Measurements from ENCODE around the gene CLTCL1. TPM values are rescaled to one million over a fixed set of nuclear protein-coding genes. Genes with fewer than 3 reads are reported as not detected.

CLTCL1 gene
- total RNA-seq (10 to 100 TPM in 7 of 9 donors, 1 to 10 TPM in 2; 7.6 to 20.9 (median 10.4) TPM), polyA plus RNA-seq (1 to 10 TPM; 4.6 to 9.3 TPM)
- long read RNA-seq, donor 1, full-length matches to known transcripts: 5 of 6 reads
- long read RNA-seq, donor 1, partial matches to known transcripts: 0 of 6 reads
- long read RNA-seq, donor 1, other reads (novel, unspliced or antisense): 1 of 6 reads
- long read RNA-seq, donor 2, full-length matches to known transcripts: 4 of 18 reads
- long read RNA-seq, donor 2, partial matches to known transcripts: 4 of 18 reads
- long read RNA-seq, donor 2, other reads (novel, unspliced or antisense): 10 of 18 reads
- long read RNA-seq, donor 3, full-length matches to known transcripts: 1 of 7 reads
- long read RNA-seq, donor 3, partial matches to known transcripts: 0 of 7 reads
- long read RNA-seq, donor 3, other reads (novel, unspliced or antisense): 6 of 7 reads

DNA sequence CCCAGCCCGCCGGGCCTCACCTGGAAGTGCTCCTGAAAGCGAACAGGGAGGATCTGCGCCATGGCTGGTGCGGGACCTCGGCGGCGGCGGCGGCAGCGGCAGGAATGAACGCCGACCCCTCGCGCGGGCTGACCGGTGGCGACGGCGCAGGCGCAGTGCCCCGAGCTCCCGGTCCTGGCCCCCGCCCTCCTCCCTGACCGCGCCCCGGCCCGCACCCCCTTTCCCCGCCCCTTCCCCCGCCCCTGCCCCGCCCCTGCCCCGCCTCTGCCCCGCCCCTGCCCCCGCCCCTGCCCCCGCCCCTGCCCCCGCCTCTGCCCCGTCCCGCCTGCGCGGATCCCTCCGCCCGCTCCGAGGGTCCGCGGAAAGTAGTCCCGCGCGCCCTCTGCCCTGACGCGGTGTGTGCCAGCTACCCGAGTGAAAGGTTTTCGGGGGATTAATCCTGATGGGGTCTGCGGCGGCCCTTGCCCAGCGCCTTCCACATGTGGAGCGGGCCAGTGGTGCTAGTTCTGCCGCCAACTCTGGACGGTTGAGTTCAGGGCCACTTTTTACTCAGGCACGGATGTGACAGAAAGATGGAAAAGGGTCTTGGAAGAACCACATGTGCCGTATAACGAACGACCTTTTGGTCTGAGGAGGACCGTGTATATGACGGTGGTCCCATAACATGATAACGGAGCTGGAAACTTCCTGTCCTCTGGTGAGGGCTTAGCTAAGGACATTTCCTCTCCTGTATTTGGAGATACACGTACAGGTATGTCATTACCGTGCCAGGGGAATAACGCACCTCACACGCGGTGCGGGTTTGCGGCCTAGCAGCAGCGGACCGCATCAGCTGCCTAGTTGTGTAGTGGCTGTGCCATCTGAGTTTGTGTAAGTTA lies at the start of gene CLTCL1:
CLTCL1 (minus strand) TSS at position 140 of the 878 bp plus-strand sequence; CDS start at position 62, 78 bp downstream.
- peak within 1 kb of the TSS; percentile 64 to 93 (median 82) for H3K27ac ChIP-seq
- TF ChIP-seq POLR2A (IDR thresholded peaks at IDR 0.05): peak in 1 of 2 donors; percentile 70
- TF ChIP-seq, protein P1, sequence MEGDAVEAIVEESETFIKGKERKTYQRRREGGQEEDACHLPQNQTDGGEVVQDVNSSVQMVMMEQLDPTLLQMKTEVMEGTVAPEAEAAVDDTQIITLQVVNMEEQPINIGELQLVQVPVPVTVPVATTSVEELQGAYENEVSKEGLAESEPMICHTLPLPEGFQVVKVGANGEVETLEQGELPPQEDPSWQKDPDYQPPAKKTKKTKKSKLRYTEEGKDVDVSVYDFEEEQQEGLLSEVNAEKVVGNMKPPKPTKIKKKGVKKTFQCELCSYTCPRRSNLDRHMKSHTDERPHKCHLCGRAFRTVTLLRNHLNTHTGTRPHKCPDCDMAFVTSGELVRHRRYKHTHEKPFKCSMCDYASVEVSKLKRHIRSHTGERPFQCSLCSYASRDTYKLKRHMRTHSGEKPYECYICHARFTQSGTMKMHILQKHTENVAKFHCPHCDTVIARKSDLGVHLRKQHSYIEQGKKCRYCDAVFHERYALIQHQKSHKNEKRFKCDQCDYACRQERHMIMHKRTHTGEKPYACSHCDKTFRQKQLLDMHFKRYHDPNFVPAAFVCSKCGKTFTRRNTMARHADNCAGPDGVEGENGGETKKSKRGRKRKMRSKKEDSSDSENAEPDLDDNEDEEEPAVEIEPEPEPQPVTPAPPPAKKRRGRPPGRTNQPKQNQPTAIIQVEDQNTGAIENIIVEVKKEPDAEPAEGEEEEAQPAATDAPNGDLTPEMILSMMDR (IDR thresholded peaks at IDR 0.05): no peak
- no peaks in the 10 kb centered on the region for H3K27me3 ChIP-seq
- intact Hi-C loops (cut with DNase I): loop anchor here in 6 of 10 donors (2.0 to 10.0 kb wide), 8 partner anchors 73 to 423 kb away; partner anchors contain the start of genes CDC45 (in 5 of the 6), UFD1 (in 5 of the 6), C22orf39 (in 1 of the 6) and HIRA (in 1 of the 6)
- ATAC-seq (peak; percentile 65 to 94 (median 88)), DNase-seq (peak; percentile 86 to 93 (median 89))
- WGBS, 4 donors: 2 to 8% (median 3%) methylated on average over 24 to 68 of the region's 74 CpGs
- no peaks in the 10 kb centered on the region for H3K36me3 ChIP-seq
- no peaks in the 10 kb centered on the region for H3K9me3 ChIP-seq
- H3K4me3 ChIP-seq: peak within 1 kb of the TSS; percentile 62 to 100 (median 92)
- peaks cover 0 to 49% (median 24%) of the 10 kb centered on the region in 12 donors for H3K4me1 ChIP-seq

DNA sequence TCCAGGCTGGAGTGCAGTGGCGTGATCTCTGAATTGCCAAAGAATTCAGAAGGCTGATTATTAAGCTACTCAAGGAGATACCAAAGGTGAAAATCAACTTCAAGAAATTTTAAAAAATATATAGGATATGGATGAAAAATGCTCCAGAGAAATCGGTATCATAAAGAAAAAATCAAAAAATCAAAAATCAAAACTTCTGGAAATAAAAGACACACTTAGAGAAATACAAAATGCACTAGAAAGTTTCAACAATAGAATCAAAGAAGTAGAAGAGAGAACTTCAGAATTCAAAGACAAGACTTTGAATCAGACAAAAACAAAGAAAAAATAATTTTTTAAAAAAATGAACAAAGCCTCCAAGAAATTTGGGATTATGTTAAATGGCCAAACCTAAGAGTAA lies 45.6 kb upstream of the CLTCL1 start:
- Histone ChIP-seq H3K36me3 (peaks cover 7 to 98% (median 49%) of the 10 kb centered on the region in 9 donors), H3K9me3 (peaks cover 0 to 78% (median 40%) of the 10 kb centered on the region in 12 donors), H3K27me3 (no peaks in the 10 kb centered on the region), H3K4me3 (no peak overlapping the region), H3K4me1 (no peaks in the 10 kb centered on the region), H3K27ac (no peak overlapping the region)
- DNase-seq: no peak
- TF ChIP-seq POLR2A (IDR thresholded peaks at IDR 0.05): no peak
- 97 to 100% (median 98%) methylated on average over 2 of the region's 2 CpGs for WGBS, 4 donors
- intact Hi-C loops (cut with DNase I): no loop called here
- no peak for ATAC-seq

DNA sequence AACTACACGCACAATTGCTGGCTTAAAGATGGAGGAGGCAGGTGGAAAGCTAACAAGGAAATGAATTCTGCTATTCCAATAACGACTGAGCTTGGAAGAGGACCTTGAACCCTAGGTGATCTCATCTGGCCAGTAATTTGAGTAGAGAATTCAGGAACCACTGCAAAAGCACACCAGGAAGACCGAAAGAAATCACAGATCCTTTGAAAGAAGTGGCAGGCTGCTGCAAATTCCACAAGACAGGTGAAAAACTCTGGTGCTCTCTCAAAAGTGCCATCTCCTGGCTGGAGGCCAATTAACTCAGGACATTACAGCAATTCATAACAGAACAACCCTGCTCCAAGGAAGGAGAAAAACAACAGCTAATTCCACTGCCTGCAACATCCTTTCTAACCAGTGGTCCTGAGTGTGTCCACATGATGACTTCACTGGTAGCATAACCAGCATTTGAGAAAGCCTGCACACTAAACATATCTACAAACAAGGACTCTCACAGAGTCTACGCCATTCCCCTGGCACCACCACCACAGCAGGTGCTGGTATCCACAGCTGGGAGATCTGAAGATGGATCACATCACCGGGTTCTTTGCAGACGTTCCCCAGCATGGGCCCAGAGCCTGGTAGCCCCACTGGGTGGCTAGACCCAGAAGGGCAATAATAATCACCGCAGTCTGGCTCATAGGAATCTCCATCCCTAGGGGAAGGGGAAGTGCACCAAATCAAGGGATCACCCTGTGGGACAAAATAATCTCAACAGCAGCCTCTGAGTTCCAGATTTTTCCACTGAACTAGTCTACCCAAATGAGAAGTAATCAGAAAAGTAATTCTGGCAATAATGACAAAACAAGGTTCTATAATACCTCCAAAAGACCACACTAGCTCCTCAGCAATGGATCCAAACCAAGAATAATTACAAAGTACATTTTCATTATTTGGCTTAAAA lies 44.9 kb upstream of the CLTCL1 start:
- Histone ChIP-seq H3K9me3 (peaks cover 0 to 80% (median 40%) of the 10 kb centered on the region in 12 donors), H3K36me3 (peaks cover 7 to 98% (median 53%) of the 10 kb centered on the region in 9 donors), H3K4me1 (no peaks in the 10 kb centered on the region), H3K27me3 (no peaks in the 10 kb centered on the region), H3K4me3 (no peak overlapping the region), H3K27ac (no peak overlapping the region)
- WGBS, 4 donors: 96 to 99% (median 97%) methylated on average over 7 of the region's 7 CpGs
- intact Hi-C loops (cut with DNase I): no loop called here
- TF ChIP-seq, protein P1 (IDR thresholded peaks at IDR 0.05): no peak
- no peak for TF ChIP-seq POLR2A (IDR thresholded peaks at IDR 0.05)
- DNase-seq (no peak), ATAC-seq (no peak)

DNA sequence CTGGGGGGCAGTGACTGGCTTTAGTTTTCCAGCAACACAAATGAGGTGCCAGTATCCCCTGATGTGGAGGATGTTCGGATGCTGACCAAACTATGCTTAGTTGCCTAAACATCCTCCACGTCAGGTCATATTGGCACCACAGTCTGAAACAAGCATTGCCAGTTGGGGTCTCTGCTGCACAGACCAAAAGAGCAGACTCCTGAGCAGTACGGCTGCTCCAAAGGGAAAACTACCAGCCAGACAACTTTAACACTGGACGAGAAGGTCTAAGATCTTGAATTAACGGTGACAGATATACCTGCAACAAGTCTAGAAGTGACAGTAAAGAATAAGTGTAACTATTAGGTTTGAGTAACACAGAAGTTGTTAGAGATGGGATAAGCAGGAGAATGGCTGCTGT lies 40.5 kb upstream of the CLTCL1 start:
- H3K27ac ChIP-seq: no peak overlapping the region
- H3K9me3 ChIP-seq: peaks cover 0 to 58% (median 30%) of the 10 kb centered on the region in 12 donors
- DNase-seq (no peak), ATAC-seq (no peak)
- WGBS, 4 donors: 93 to 97% (median 95%) methylated on average over 5 of the region's 5 CpGs
- no peaks in the 10 kb centered on the region for H3K4me1 ChIP-seq
- intact Hi-C loops (cut with DNase I): no loop called here
- H3K36me3 ChIP-seq: peaks cover 12 to 81% (median 60%) of the 10 kb centered on the region in 9 donors
- no peak overlapping the region for H3K4me3 ChIP-seq
- TF ChIP-seq, protein P1 (IDR thresholded peaks at IDR 0.05): no peak
- TF ChIP-seq POLR2A (IDR thresholded peaks at IDR 0.05): no peak
- no peaks in the 10 kb centered on the region for H3K27me3 ChIP-seq

Data from heart left ventricle (tissue), 16 donors.